Activated CD8-positive, alpha-beta T cell treated with anti-CD3 and anti-CD28 coated beads for 36 hours (primary cell): ENCODE data around the gene SLC4A4. TPM values are rescaled to one million over a fixed set of nuclear protein-coding genes. Genes with fewer than 3 reads are reported as not detected.

Experiments used
- ATAC-seq: fragments of 200-7000 bp; cut with Tn5 transposase; one replicate; pipeline ENCODE4 v1.10.0; 2021; ENCODE audit warnings: mild to moderate bottlenecking, moderate library complexity
- CTCF ChIA-PET: fragments of 350-600 bp; sonication (Branson Sonifier 250); formaldehyde crosslinking; loops from one replicate; lab custom pipeline; 2021; ENCODE audit warnings: antibody characterized with exemption; lab: Charles Lee
- POLR2A ChIA-PET: fragments of 350-600 bp; sonication (Branson Sonifier 250); formaldehyde crosslinking; loops from one replicate; lab custom pipeline; 2021; ENCODE audit warnings: antibody characterized with exemption; lab: Charles Lee
- DNase-seq: peaks from one replicate; pipeline ENCODE4 v3.0.0-alpha.2; 2020
- H3K27ac Mint-ChIP-seq: one replicate; pipeline ENCODE4 v1.8.0; 2021; ENCODE audit warnings: mild to moderate bottlenecking, mixed read lengths
- H3K27me3 Mint-ChIP-seq: one replicate; pipeline ENCODE4 v1.8.0; 2021; ENCODE audit warnings: mixed read lengths
- H3K36me3 Mint-ChIP-seq: one replicate; pipeline ENCODE4 v1.8.0; 2021; ENCODE audit warnings: low read depth, mixed read lengths
- H3K4me1 Mint-ChIP-seq: one replicate; pipeline ENCODE4 v1.8.0; 2021; ENCODE audit warnings: low read depth, mixed read lengths
- H3K4me3 Mint-ChIP-seq: one replicate; pipeline ENCODE4 v1.8.0; 2021; ENCODE audit warnings: mild to moderate bottlenecking, moderate library complexity, mixed read lengths
- H3K9me3 Mint-ChIP-seq: one replicate; pipeline ENCODE4 v1.8.0; 2021; ENCODE audit warnings: mixed read lengths
- CTCF ChIP-seq: fragments of 200-600 bp; IDR thresholded peaks from one replicate; pipeline ENCODE4 v1.8.0; 2022; ENCODE audit warnings: antibody characterized with exemption, mild to moderate bottlenecking
- intact Hi-C: fragments of 100-400 bp; cut with micrococcal nuclease; formaldehyde crosslinking; loops from one replicate; pipeline ENCODE4 v1.10.0; 2022
- total RNA-seq, 2 experiments: library from RNA; stranded (reverse); gene quantifications; one replicate each; pipeline ENCODE4 v1.2.3, GENCODE V29; 2021

SLC4A4 gene
- total RNA-seq, 2 experiments from 2014 or later = 0.59 to 0.81 TPM

GRCh38 chr4:71599578-71599977, 260.8 kb downstream of the SLC4A4 start:
- Mint-ChIP-seq H3K9me3 (no peaks in the 10 kb centered on the region), H3K27me3 (peaks cover 1% of the 10 kb centered on the region), H3K36me3 (no peaks in the 10 kb centered on the region), H3K4me1 (no peaks in the 10 kb centered on the region), H3K27ac (no peak overlapping the region), H3K4me3 (no peak overlapping the region)
- ChIA-PET POLR2A (no interaction called here), CTCF (no interaction called here)
- no peak for DNase-seq
- TF ChIP-seq CTCF = no peak
- ATAC-seq = no peak
- intact Hi-C loops = no loop called here

DNA sequence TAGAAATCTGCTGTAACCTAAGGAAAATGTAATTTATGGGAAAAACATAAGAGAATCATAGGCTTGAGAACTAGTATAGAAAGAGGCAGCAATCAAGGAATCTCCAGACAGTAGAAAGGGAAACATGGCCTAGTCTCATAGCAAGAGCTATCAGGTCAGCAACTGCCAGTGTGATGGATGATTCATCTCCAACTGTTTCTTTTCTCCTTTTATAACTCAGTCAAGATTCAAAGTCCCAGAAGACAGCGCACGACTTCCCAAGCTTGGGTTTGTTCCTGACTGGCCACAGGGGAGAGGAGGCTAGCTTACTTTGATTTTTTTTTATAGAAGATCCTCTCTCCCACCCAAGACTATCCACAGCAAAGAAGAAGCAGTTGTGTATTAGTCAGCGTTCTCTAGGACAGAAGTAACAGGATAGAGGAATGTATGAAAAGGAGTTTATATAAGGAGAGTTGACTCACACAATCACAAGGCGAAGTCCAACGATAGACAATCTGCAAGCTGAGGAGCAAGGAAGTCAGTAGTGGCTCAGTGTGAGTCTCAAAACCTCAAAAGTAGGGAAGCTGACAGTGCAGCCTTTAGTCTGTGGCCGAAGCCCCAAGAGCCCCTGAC, 263.6 kb downstream of the SLC4A4 start:
- H3K27me3 Mint-ChIP-seq = peaks cover 3% of the 10 kb centered on the region
- ChIA-PET POLR2A (no interaction called here), CTCF (no interaction called here)
- ATAC-seq (no peak), DNase-seq (no peak)
- H3K9me3 Mint-ChIP-seq = no peaks in the 10 kb centered on the region
- H3K36me3 Mint-ChIP-seq = no peaks in the 10 kb centered on the region
- TF ChIP-seq CTCF = no peak
- H3K27ac Mint-ChIP-seq = no peak overlapping the region
- no peaks in the 10 kb centered on the region for H3K4me1 Mint-ChIP-seq
- intact Hi-C loops = no loop called here
- no peak overlapping the region for H3K4me3 Mint-ChIP-seq

DNA sequence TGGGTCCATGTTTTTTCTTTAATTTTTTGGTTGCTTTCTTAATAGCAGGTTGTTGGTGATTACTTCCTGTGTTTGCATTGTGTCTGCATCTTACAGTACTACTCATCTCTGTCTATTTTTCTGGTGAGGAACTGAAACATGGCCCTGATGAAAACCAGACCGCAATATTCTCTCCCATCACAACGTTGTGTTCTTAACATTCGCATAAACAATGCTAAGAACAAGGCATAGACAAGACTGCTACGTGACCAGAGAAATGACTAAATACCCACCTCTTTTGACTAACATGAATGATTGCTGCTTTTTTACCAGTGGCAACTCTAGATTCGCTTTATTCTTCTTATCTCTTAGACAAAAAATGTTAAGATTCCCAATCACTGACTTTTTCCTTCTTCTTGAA, 266.0 kb downstream of the SLC4A4 start:
- no peaks in the 10 kb centered on the region for H3K9me3 Mint-ChIP-seq
- no peak for DNase-seq
- no peak overlapping the region for H3K27ac Mint-ChIP-seq
- intact Hi-C loops = no loop called here
- no peaks in the 10 kb centered on the region for H3K4me1 Mint-ChIP-seq
- peaks cover 3% of the 10 kb centered on the region for H3K27me3 Mint-ChIP-seq
- ATAC-seq = no peak
- ChIA-PET POLR2A (no interaction called here), CTCF (no interaction called here)
- no peak overlapping the region for H3K4me3 Mint-ChIP-seq
- no peak for TF ChIP-seq CTCF
- H3K36me3 Mint-ChIP-seq = no peaks in the 10 kb centered on the region

DNA sequence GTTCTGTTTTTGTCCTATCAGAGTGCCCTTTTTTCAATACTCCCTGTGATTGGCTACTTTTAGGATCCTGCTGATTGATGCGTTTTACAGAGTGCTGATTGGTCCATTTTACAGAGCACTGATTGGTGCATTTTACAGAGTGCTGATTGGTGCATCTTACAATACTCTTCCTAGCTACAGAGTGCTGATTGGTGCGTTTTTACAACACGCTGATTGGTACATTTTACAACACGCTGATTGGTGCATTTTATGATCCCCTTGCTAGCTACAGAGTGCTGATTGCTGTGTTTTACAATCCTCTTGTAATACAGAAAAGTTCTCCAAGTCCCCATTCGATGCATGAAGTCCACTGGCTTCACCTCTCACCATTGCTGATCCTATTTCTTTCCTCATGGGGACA, 268.3 kb downstream of the SLC4A4 start:
- H3K27me3 Mint-ChIP-seq = peaks cover 7% of the 10 kb centered on the region
- no peak for TF ChIP-seq CTCF
- CTCF ChIA-PET = no interaction called here

DNA sequence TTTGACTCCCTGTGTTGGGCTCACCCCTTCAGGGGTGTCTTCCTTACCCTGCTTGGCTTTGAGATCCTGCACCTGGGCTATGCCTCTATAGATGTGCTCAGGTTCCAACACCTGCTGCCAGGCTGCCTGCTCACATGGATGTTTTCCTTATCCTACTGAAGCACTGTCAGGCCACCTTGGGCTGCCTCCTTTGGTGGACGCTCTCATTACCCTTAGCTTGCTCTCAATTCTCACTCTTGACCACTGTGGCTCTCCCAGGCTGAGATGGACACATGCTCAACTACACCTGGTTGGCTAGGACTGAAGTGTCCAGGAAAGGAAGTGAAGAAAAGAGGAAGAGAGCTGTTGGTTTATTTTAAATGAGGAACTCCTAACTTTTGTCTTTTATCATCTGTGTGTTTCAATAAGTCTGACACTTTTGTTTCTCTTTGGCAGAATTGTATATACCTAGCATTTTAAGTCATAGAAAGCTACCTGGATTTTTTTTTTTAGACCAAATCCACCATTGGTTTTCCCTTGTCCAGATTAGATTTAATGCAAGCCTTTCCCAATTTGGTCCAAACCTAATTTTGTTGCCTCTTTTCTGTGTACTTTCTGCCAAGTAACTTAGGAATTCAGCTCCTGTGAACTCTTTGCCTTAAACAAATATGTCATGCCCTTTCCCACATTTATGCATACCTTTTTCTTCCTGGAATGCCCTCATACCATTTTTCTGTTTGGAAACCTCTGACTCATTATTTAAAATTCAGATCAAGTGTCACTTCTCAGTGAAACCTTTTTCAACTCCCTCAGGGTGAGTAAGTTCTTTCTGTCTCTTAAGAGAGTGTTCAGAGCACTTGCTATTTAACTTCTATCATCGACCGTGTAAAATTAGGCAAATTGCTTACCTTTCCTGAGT, 269.2 kb downstream of the SLC4A4 start:
- ATAC-seq = no peak
- Mint-ChIP-seq H3K4me3 (no peak overlapping the region), H3K27me3 (peaks cover 5% of the 10 kb centered on the region), H3K27ac (no peak overlapping the region), H3K4me1 (no peaks in the 10 kb centered on the region), H3K36me3 (no peaks in the 10 kb centered on the region), H3K9me3 (no peaks in the 10 kb centered on the region)
- no peak for DNase-seq
- POLR2A ChIA-PET = no interaction called here
- intact Hi-C loops = no loop called here
- CTCF ChIA-PET = no interaction called here
- no peak for TF ChIP-seq CTCF

More for the DNA sequence above, 268.3 kb downstream of the SLC4A4 start:
- DNase-seq (no peak), ATAC-seq (no peak)
- POLR2A ChIA-PET = no interaction called here
- H3K27ac Mint-ChIP-seq = no peak overlapping the region
- no peaks in the 10 kb centered on the region for H3K36me3 Mint-ChIP-seq
- no peak overlapping the region for H3K4me3 Mint-ChIP-seq
- intact Hi-C loops = no loop called here
- H3K9me3 Mint-ChIP-seq = no peaks in the 10 kb centered on the region
- no peaks in the 10 kb centered on the region for H3K4me1 Mint-ChIP-seq
